ENCODE measurements around the gene USP34.
"Not testable (repeated sequence)": the region's sequence is repeated elsewhere in the genome, so short reads cannot be mapped to it uniquely, and the experiment has no call there.

Gene USP34

DNA sequence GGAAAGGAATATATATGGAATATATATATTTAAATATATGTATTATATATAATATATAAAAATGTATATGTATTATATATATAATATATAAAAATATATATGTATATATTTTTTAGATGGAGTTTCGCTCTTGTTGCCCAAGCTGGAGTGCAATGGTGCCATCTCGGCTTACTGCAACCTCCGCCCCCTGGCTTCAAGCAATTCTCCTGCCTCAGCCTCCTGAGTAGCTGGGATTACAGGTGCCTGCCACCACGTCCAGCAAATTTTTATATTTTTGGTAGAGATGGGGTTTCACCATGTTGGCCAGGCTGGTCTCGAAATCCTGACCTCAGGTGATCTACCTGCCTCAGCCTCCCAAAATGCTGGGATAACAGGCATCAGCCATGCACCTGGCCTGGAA lies 322.8 kb downstream of the USP34 start:
- not testable (repeated sequence) for DNase-seq (ENCODE audit: low read depth)

DNA sequence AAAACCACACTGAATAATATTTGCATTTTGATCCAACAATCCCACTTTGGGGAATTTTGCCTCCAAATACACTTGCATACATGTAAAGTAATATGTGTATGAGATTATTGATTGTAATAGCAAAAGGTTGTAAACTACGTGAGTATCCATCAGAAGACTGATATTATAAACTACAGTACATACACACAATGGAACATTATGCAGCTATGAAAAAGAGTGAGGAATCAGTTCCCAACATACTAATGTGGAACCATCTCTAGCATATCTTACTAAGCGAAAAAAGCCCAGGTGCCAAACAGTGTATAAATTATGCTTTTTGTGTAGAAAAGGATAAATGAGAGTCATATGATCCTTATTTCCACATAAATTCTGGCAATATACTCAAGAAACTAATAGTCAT lies 324.9 kb downstream of the USP34 start:
- no peak for DNase-seq (ENCODE audit: low read depth)

DNA sequence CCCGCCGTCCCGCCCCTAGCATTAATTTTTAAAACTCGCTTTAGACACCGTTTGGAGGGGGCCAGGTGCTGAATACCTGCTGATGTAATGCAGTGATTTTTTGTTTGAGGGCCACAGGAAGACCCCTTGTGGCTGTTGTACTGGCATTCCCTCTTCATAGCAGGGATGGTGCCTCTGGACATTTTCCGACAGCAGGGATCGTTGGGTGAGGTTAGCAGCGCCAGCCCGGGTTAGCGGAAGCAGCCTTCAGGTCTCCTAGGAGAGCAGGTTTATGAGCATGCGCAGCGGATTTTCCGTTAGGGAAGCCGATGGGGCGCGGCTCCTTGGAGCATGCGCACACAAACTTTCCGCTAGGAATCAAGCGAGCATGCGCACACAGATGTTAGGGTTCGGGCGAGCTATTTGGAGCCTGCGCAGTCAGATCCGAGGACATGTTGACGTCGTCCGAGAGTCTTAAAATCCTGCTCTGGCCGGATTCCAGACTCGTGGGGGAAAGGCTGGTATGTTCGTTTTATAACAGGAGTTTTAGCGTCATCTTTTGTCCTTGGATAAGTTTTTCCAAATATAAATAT lies 326.1 kb downstream of the USP34 start:
- peak; percentile 81 for DNase-seq (ENCODE audit: low read depth)

- DNase-seq (ENCODE audit: low read depth), result no peak
These were observed 329.7 kb downstream of the USP34 start for GRCh38 chr2:61141151-61141550.

DNA sequence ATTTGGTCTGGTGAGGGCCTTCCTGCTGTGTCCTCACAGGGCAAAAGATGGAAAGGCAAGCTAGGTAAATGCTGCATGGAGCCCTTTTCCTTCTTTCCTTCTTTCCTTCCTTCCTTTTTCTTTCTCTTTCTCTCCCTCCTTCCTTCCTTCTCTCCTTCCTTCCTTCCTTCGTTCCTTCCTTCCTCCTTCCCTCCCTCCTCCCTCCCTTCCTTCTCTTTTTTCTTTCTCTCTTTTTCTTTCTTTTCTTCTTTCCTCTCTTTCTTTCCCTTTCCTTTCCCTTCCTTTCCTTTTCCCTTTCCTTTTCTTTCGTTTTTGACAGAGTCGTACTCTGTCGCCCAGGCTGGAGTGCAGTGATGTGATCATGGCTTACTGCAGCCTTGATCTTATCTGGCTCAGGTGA lies 332.0 kb downstream of the USP34 start:
- no peak for DNase-seq (ENCODE audit: low read depth)
